WI38 (cell line): Measurements from ENCODE around the gene TEKT5.
"Not testable (repeated sequence)": the region's sequence is repeated elsewhere in the genome, so short reads cannot be mapped to it uniquely, and the experiment has no call there.

ENCODE experiments used
- H3K4me3 ChIP-seq: 2 replicates; pipeline ENCODE4 v1.5.1; 2011; ENCODE audit warnings: low read depth, mild to moderate bottlenecking, control low read depth, low read length
- CTCF ChIP-seq: IDR thresholded peaks from 2 replicates; pipeline ENCODE4 v1.5.1; 2012; ENCODE audit warnings: low read depth, mild to moderate bottlenecking, control low read depth, low read length

The TEKT5 gene

GRCh38 chr16:10684511-10685151, 10.1 kb downstream of the TEKT5 start:
- TF ChIP-seq CTCF = no peak
- H3K4me3 ChIP-seq = no peak overlapping the region

DNA sequence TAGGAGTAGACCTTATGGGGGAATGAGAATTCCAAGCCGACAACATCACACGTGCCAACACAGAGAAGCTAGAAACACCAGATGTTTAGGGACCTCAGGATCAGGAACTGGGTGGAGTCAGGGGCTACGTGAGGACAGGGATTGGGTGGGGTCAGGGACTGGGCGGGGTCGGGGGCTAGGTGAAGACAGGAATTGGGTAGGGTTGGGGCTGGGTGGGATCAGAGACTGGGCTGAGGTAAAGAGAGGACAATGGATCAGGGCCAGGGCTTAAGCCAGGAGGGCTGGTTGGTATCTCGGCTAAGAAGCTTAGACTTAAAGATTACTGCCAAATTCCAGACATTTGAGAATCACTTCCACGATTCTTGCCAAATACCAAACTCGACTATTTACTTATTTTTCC, 11.6 kb downstream of the TEKT5 start:
- no peak for TF ChIP-seq CTCF
- H3K4me3 ChIP-seq = no peak overlapping the region

- H3K4me3 ChIP-seq = no peak overlapping the region
- no peak for TF ChIP-seq CTCF
These were observed 12.1 kb downstream of the TEKT5 start for GRCh38 chr16:10682604-10683003.

- TF ChIP-seq CTCF = no peak
- H3K4me3 ChIP-seq = no peak overlapping the region
These were observed 13.1 kb downstream of the TEKT5 start for GRCh38 chr16:10681310-10682308.

GRCh38 chr16:10679921-10680320, 14.8 kb downstream of the TEKT5 start:
- H3K4me3 ChIP-seq = no peak overlapping the region
- TF ChIP-seq CTCF = no peak

- H3K4me3 ChIP-seq = not testable (repeated sequence)
These were observed 15.3 kb downstream of the TEKT5 start for GRCh38 chr16:10679441-10679840.

GRCh38 chr16:10678655-10679054, 16.1 kb downstream of the TEKT5 start:
- H3K4me3 ChIP-seq = no peak overlapping the region
- TF ChIP-seq CTCF = no peak
